Osteocyte (in vitro differentiated cells): Measurements from ENCODE around the gene INO80B. TPM values are rescaled to one million over a fixed set of nuclear protein-coding genes. Genes with fewer than 3 reads are reported as not detected.
"Not testable (repeated sequence)": the region's sequence is repeated elsewhere in the genome, so short reads cannot be mapped to it uniquely, and the experiment has no call there.

Experiments
- DNase-seq: peaks from one replicate; pipeline ENCODE4 v3.0.0; 2021; ENCODE audit warnings: mixed read lengths; ENCODE audit not compliant: unreplicated experiment; ENCODE audit errors: extremely low spot score
- H3K27ac Mint-ChIP-seq: one replicate; pipeline ENCODE4 v1.8.0; 2021; ENCODE audit warnings: mild to moderate bottlenecking, mixed read lengths; ENCODE audit not compliant: unreplicated experiment
- H3K27me3 Mint-ChIP-seq: one replicate; pipeline ENCODE4 v1.8.0; 2021; ENCODE audit warnings: mixed read lengths; ENCODE audit not compliant: unreplicated experiment
- H3K36me3 Mint-ChIP-seq: one replicate; pipeline ENCODE4 v1.8.0; 2021; ENCODE audit warnings: mixed read lengths; ENCODE audit not compliant: unreplicated experiment
- H3K4me1 Mint-ChIP-seq: one replicate; pipeline ENCODE4 v1.8.0; 2021; ENCODE audit warnings: mixed read lengths; ENCODE audit not compliant: unreplicated experiment
- H3K4me3 Mint-ChIP-seq: one replicate; pipeline ENCODE4 v1.8.0; 2021; ENCODE audit warnings: mild to moderate bottlenecking, moderate library complexity, mixed read lengths; ENCODE audit not compliant: unreplicated experiment
- H3K9me3 Mint-ChIP-seq: one replicate; pipeline ENCODE4 v1.8.0; 2021; ENCODE audit warnings: mixed read lengths; ENCODE audit not compliant: unreplicated experiment
- CTCF ChIP-seq: fragments of 200-600 bp; sonication (generic); IDR thresholded peaks from 2 replicates; pipeline ENCODE4 v1.5.0; 2021; ENCODE audit warnings: antibody characterized with exemption, mild to moderate bottlenecking, moderate library complexity
- total RNA-seq: library from RNA; stranded (reverse); gene quantifications from 2 replicates; pipeline ENCODE4 v1.2.1, GENCODE V29; 2021

INO80B gene
- total RNA-seq, 1 donor from 2014 or later = 41.9 TPM

DNA sequence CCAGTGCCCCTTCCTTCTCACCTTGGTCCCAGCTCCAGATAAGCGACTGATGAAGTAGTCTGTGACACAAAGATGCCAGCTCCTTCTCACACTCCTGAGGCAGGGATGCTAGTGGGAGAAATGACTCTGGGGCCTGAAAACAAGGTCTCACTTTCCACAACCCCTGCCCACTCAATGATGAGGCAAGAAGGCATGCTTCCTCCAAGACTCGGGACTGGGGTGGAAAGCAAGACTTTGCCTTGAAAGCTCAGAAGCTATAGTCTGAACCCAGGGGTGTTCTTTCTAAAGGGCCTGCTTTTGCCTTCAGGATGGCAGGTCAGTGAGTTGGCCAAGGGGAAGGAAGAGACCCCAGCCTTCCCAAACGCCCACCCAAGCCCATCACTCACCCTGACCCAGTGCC, 26.5 kb downstream of the INO80B start:
- Mint-ChIP-seq H3K36me3 (peaks cover 16% of the 10 kb centered on the region), H3K4me1 (peaks cover 30% of the 10 kb centered on the region), H3K27ac (no peak overlapping the region), H3K27me3 (no peaks in the 10 kb centered on the region), H3K9me3 (no peaks in the 10 kb centered on the region), H3K4me3 (peak overlapping the region; percentile 99)
- DNase-seq = no peak
- no peak for TF ChIP-seq CTCF

DNA sequence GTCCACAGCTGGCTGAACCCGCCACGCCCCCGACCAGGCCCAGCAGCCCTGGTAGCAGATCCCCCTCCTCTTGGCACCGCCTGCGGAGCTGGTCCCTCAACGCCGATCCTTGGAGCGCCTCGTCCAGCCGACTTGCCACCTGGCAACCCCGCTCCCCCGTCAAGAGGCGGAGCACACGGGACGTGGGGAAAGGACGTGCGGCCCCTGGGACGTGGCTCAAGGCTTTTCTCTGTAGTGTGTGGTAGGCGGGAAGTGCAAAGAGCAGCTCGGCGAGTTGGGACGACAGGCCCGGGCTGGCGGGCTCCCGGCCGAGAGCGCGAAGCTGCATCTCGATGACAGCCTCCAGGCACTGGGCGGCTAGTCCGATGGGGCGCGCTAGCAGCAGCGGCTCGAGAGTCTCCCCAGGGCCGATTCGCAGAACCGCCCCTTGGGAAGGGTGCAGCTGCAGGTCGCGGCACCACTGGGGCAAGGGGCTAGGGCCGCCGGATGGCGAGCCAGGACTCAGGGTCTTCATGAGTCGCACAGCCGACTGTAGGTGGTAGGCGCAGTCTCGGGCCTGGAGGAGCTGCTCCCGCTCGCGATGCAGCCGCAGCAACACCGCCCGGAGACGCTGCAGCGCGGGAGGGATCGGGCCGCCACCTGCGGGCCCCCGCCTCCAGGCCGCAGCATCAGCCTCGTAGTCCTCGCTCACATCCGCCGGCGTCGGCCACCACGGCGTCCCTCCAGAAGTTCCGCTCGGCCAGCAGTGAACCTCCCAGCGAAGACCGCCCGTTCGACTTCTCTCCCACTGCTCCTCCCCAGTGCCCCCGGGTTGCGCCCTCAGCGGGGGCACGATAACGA, 27.3 kb downstream of the INO80B start:
- Mint-ChIP-seq H3K27me3 (no peaks in the 10 kb centered on the region), H3K4me1 (peaks cover 30% of the 10 kb centered on the region), H3K9me3 (no peaks in the 10 kb centered on the region), H3K27ac (peak overlapping the region; percentile 99), H3K36me3 (peaks cover 16% of the 10 kb centered on the region), H3K4me3 (peak overlapping the region; percentile 99)
- TF ChIP-seq CTCF = no peak
- DNase-seq = no peak

GRCh38 chr2:74482801-74483674, 28.2 kb downstream of the INO80B start, which contains the start of the genes CCDC142 and TTC31:
TSS of gene CCDC142 (minus strand) at chr2:74482998. CDS start at chr2:74482837, 161 bp downstream.
TSS of gene TTC31 (plus strand) at chr2:74483081. CDS start at chr2:74483096, 15 bp downstream.
- peak; percentile 97 for TF ChIP-seq CTCF
- H3K27me3 Mint-ChIP-seq = no peaks in the 10 kb centered on the region
- peaks cover 16% of the 10 kb centered on the region for H3K36me3 Mint-ChIP-seq
- H3K27ac Mint-ChIP-seq = peak within 1 kb of the TSS; percentile 99
- peak within 1 kb of the TSS; percentile 99 for H3K4me3 Mint-ChIP-seq
- DNase-seq = peak; percentile 96
- no peaks in the 10 kb centered on the region for H3K9me3 Mint-ChIP-seq
- peaks cover 30% of the 10 kb centered on the region for H3K4me1 Mint-ChIP-seq

DNA sequence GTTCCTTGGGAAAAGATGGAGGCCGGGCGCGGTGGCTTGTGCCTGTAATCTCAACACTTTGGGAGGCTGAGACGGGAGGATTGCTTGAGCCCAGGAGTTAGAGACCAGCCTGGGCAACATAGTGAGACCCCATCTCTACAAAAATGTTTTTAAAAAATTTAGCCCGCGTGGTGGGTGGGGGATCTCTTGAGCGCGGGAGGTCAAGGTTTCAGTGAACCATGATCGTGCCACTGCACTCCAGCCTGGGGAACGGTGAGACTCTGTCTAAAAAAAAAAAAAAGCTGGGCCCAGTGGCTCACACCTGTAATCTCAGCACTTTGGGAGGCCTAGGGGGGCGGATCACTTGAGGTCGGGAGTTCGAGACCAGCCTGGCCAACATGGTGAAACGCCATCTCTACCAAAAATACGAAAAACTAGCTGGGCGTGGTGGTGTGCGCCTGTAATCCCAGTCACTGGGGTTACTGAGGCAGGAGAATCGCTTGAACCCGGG, 28.8 kb downstream of the INO80B start:
- not testable (repeated sequence) for DNase-seq, H3K27me3 Mint-ChIP-seq, H3K9me3 Mint-ChIP-seq
- peak overlapping the region; percentile 99 for H3K27ac Mint-ChIP-seq
- peak overlapping the region; percentile 99 for H3K4me3 Mint-ChIP-seq
- H3K4me1 Mint-ChIP-seq = peaks cover 30% of the 10 kb centered on the region
- H3K36me3 Mint-ChIP-seq = peaks cover 16% of the 10 kb centered on the region

DNA sequence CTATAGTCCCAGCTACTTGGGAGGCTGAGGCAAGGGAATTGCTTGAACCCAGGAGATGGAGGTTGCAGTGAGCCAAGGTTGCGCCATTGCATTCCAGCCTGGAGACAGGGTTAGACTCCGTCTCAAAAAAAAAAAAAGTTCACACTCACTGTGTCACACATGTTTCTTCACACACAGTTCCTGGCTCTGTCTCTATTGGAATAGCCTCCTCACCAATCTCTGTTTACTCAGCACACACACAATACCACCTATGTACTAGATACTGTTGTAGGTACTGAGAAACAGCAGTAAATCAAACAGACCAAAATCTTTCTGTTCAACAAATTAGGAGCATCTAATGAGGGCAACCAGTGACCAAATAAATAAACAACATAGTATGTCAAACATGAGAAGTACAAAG, 31.3 kb downstream of the INO80B start:
- no peak for TF ChIP-seq CTCF
- Mint-ChIP-seq H3K4me3 (no peak overlapping the region), H3K4me1 (peaks cover 17% of the 10 kb centered on the region), H3K27ac (no peak overlapping the region), H3K9me3 (no peaks in the 10 kb centered on the region), H3K27me3 (no peaks in the 10 kb centered on the region), H3K36me3 (peaks cover 14% of the 10 kb centered on the region)
- DNase-seq = no peak
